Measurements from ENCODE around the gene FLT3.

The FLT3 gene

DNA sequence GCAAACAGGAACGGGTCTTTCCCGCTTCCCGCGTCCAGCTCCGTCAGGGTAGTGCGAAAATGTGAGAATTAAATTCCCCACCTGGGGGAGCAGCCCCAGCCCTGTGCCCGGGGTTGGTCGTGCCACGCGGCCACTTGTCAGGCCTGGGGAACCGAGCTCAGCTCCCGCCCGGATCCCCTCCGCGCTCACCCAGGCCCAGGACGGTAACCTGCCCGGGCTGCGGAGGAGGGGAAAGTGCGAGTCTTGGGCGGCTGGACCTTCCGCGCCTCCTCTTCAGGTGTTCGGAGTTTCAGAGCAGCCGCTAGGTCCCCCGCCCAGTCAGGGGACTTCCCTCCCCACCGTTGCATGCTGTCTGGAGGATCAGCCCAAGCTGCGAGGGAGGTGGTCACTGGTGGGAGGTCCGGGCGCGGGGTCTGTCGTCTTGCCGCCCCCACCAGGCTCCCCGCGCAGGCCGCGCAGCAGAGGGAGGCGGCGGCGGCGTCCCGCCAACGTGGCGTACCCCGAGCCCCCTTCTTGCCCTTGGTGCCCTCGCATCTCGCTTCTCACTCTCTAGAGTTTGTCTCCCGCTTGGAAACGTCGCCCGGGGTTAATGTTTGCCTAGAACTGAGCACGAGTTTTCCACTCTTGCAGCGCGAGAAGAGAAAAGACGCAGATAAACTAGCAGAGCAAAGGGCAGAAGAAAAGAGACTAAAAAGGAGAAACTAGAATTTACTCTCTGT lies 119.9 kb downstream of the FLT3 start:
- no peak for TF ChIP-seq CTCF (IDR thresholded peaks at IDR 0.05; ENCODE audit: insufficient read depth, low read length, poor library complexity, severe bottlenecking)
- Histone ChIP-seq H3K27me3 (replicated peaks; ENCODE audit: control insufficient read depth, insufficient read depth, low read length) (peaks cover 3% of the 10 kb centered on the region), H3K4me3 (replicated peaks; ENCODE audit: low read depth, low read length) (no peak overlapping the region), H3K36me3 (ENCODE audit: control insufficient read depth, insufficient read depth, low read length) (no peaks in the 10 kb centered on the region)
- no peak for DNase-seq (ENCODE audit: extremely low read depth, insufficient read length)

GRCh38 chr13:27979765-27980279 lies 120.6 kb downstream of the FLT3 start:
- no peak for DNase-seq (ENCODE audit: extremely low read depth, insufficient read length)
- H3K4me3 ChIP-seq (replicated peaks; ENCODE audit: low read depth, low read length): no peak overlapping the region
- peaks cover 3% of the 10 kb centered on the region for H3K27me3 ChIP-seq (replicated peaks; ENCODE audit: control insufficient read depth, insufficient read depth, low read length)
- H3K36me3 ChIP-seq (ENCODE audit: control insufficient read depth, insufficient read depth, low read length): no peaks in the 10 kb centered on the region
- TF ChIP-seq CTCF (IDR thresholded peaks at IDR 0.05; ENCODE audit: insufficient read depth, low read length, poor library complexity, severe bottlenecking): no peak

DNA sequence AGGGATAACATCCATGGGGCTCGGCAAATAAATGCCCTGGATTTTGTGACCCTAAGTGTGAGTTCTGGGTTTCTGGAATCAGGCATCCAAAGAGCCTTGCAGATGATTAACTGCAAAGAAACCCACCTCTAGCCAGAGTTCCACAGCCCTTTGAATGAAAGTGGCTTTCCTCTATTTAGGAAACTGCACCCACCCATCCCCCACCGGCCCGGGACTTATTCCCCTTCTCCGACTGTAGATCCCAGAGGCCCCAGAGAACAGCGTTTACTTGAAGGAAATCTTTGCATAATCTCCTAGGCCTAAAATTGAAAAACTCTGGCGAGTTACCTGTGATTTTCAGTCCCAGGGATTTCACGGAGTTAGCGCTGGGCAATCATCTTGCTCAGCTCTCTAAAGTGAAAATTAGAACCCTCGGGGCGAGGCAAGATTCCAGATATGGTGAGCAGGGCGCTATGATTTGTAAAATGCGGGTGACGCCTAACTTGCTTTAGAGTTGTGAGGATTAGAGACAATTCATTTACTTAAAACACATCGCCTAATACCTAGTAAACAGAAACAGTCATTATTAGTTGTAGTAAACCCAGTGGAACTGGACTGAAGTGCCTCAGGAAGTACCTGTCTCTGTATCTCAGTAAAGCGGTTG lies 121.3 kb downstream of the FLT3 start:
- Histone ChIP-seq H3K27me3 (replicated peaks; ENCODE audit: control insufficient read depth, insufficient read depth, low read length) (peaks cover 5% of the 10 kb centered on the region), H3K4me3 (replicated peaks; ENCODE audit: low read depth, low read length) (no peak overlapping the region), H3K36me3 (ENCODE audit: control insufficient read depth, insufficient read depth, low read length) (no peaks in the 10 kb centered on the region)
- no peak for TF ChIP-seq CTCF (IDR thresholded peaks at IDR 0.05; ENCODE audit: insufficient read depth, low read length, poor library complexity, severe bottlenecking)
- DNase-seq (ENCODE audit: extremely low read depth, insufficient read length): no peak

DNA sequence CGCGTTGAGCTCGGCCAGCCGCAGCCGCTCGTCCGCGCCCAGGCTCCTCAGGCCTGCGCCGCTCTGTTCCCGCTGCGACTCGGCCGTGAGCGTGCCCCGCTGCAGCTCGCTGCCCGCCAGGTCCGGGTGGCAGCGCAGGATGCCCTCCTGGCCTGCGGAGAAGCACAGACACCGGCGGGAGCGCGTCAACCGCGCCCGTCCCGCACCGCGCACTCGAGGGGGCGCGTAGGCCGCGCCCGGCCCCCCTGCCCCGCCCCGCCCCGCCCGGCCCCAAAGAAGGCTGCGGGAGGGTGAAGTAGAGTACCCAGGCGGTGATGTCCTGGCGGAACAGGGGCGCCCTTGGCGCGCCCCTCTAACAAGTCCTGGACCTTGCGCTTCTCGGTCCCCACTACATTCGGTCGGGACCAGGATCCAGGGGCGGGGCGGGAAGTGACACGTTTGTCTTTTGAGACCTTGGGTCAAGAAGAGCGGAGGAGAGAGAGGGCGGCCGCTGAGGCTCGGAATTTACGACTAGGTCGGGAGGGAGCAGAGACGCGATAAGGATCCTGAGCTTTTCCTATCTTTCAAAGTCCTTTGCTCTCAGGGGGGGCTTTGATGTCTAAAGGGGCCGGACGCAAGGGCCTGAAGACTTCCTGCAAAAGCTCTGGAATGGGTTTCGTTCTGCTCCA lies 121.9 kb downstream of the FLT3 start:
- no peak for TF ChIP-seq CTCF (IDR thresholded peaks at IDR 0.05; ENCODE audit: insufficient read depth, low read length, poor library complexity, severe bottlenecking)
- no peaks in the 10 kb centered on the region for H3K36me3 ChIP-seq (ENCODE audit: control insufficient read depth, insufficient read depth, low read length)
- no peak overlapping the region for H3K4me3 ChIP-seq (replicated peaks; ENCODE audit: low read depth, low read length)
- H3K27me3 ChIP-seq (replicated peaks; ENCODE audit: control insufficient read depth, insufficient read depth, low read length): peaks cover 5% of the 10 kb centered on the region
- DNase-seq (ENCODE audit: extremely low read depth, insufficient read length): no peak

GRCh38 chr13:27977476-27978300 lies 122.7 kb downstream of the FLT3 start:
- peak; percentile 34 for DNase-seq (ENCODE audit: extremely low read depth, insufficient read length)
- peaks cover 5% of the 10 kb centered on the region for H3K27me3 ChIP-seq (replicated peaks; ENCODE audit: control insufficient read depth, insufficient read depth, low read length)
- no peak overlapping the region for H3K4me3 ChIP-seq (replicated peaks; ENCODE audit: low read depth, low read length)
- TF ChIP-seq CTCF (IDR thresholded peaks at IDR 0.05; ENCODE audit: insufficient read depth, low read length, poor library complexity, severe bottlenecking): no peak
- no peaks in the 10 kb centered on the region for H3K36me3 ChIP-seq (ENCODE audit: control insufficient read depth, insufficient read depth, low read length)

All from GM06990 (cell line).